K562 (cell line): ENCODE results near the gene HNRNPA2B1. TPM values are rescaled to one million over a fixed set of nuclear protein-coding genes. Genes with fewer than 3 reads are reported as not detected.
"Not testable (repeated sequence)": the region's sequence is repeated elsewhere in the genome, so short reads cannot be mapped to it uniquely, and the experiment has no call there.

Experiments
- ATAC-seq: fragments of 200-7000 bp; cut with Tn5 transposase; 3 replicates; pipeline ENCODE4 v1.9.1; 2020; ENCODE audit warnings: moderate library complexity
- BruUV-seq: library from RNA; stranded (reverse); fragments of 400-500 nt; replicated peaks from 2 replicates; lab custom pipeline; 2021; lab: Mats Ljungman, UMichigan
- CTCF ChIA-PET: fragments of 300-600 bp; formaldehyde crosslinking; extraction: SDS; loops from one replicate; lab custom pipeline; 2021; ENCODE audit warnings: low intra/inter-chr PET ratio; lab: Yijun Ruan, JAX
- POLR2A ChIA-PET: fragments of 300-600, 350-650 bp; sonication (Branson Sonifier 250); formaldehyde crosslinking; extraction: SDS; loops from one replicate; lab custom pipeline; 2021; ENCODE audit warnings: antibody characterized with exemption, inconsistent platforms; lab: Yijun Ruan, JAX
- DNase-seq, 4 experiments: peaks; one replicate each; pipeline versions ENCODE4 v3.0.0 to v3.0.0-alpha.2; 2011 to 2018; ENCODE audit warnings: low spot score in 3 of 4, mixed read lengths in 3 of 4; ENCODE audit errors: extremely low read depth in 1 of 4
- FAIRE-seq: peaks from 2 replicates; lab custom pipeline; 2011; peaks lifted over from hg19 to GRCh38; lab: Jason Lieb, UNC
- H2AFZ ChIP-seq: 2 replicates; pipeline ENCODE4 v1.6.0; 2011; ENCODE audit warnings: low read depth, low read length, control low read depth, inconsistent platforms
- H3K27ac ChIP-seq: fragments of 200-600 bp; 3 replicates; pipeline ENCODE4 v1.8.0; 2011; ENCODE audit warnings: low read depth, mild to moderate bottlenecking, control low read depth, inconsistent platforms, low read length, moderate library complexity, mixed read lengths; ENCODE audit errors: extremely low read depth
- H3K27me3 ChIP-seq, 2 experiments: fragments of 300-600 bp in 1 of 2; 2 replicates in 1 of 2; 3 replicates in 1 of 2; pipeline versions ENCODE4 v1.6.0 to v1.8.0; 2011; ENCODE audit warnings: inconsistent platforms in 2 of 2, low read length in 2 of 2, mild to moderate bottlenecking in 1 of 2, mixed read lengths in 1 of 2, moderate library complexity in 1 of 2; ENCODE audit not compliant: control insufficient read depth in 2 of 2, insufficient read depth in 2 of 2
- H3K36me3 ChIP-seq: fragments of 300-600 bp; 3 replicates; pipeline ENCODE4 v1.8.0; 2011; ENCODE audit warnings: mild to moderate bottlenecking, low read length, inconsistent platforms; ENCODE audit not compliant: control insufficient read depth, insufficient read depth
- H3K4me1 ChIP-seq, 2 experiments: fragments of 200-600 bp in 1 of 2; replicated peaks in 1 of 2; 2 replicates in 1 of 2; 3 replicates in 1 of 2; pipeline versions ENCODE4 v1.5.1 to v1.8.0; 2011; ENCODE audit warnings: inconsistent platforms in 2 of 2, low read length in 2 of 2, mild to moderate bottlenecking in 1 of 2, mixed read lengths in 1 of 2, moderate library complexity in 1 of 2; ENCODE audit not compliant: control insufficient read depth in 2 of 2, insufficient read depth in 2 of 2
- H3K4me2 ChIP-seq: 2 replicates; pipeline ENCODE4 v1.6.1; 2011; ENCODE audit warnings: low read length, control low read depth, inconsistent platforms, mixed read lengths; ENCODE audit not compliant: insufficient read depth
- H3K4me3 ChIP-seq: fragments of 200-600 bp; sonication (generic), shearing (Covaris generic); 2 replicates; pipeline ENCODE4 v1.5.1; 2016; ENCODE audit warnings: control low read depth, inconsistent platforms
- H3K79me2 ChIP-seq: fragments of 200-600 bp; 3 replicates; pipeline ENCODE4 v1.8.0; 2011; ENCODE audit warnings: low read length, inconsistent platforms; ENCODE audit not compliant: control insufficient read depth, insufficient read depth
- H3K9ac ChIP-seq, 2 experiments: 2 replicates each; pipeline versions ENCODE4 v1.6.0 to v1.6.1; 2011; ENCODE audit warnings: low read depth in 2 of 2, low read length in 2 of 2, control low read depth in 1 of 2, inconsistent platforms in 1 of 2, mild to moderate bottlenecking in 1 of 2, mixed read lengths in 1 of 2; ENCODE audit not compliant: insufficient read depth in 1 of 2
- H3K9me1 ChIP-seq: one replicate; pipeline ENCODE4 v1.6.0; 2011; ENCODE audit warnings: inconsistent platforms, mild to moderate bottlenecking, low read length, moderate library complexity; ENCODE audit not compliant: control insufficient read depth, insufficient read depth
- H3K9me3 ChIP-seq: replicated peaks from 2 replicates; pipeline ENCODE4 v1.5.1; 2011; ENCODE audit warnings: low read depth, low read length, inconsistent platforms; ENCODE audit not compliant: control insufficient read depth, insufficient read depth
- H4K20me1 ChIP-seq: replicated peaks from 2 replicates; pipeline ENCODE4 v1.6.1; 2011; ENCODE audit warnings: low read length, inconsistent platforms, mixed read lengths; ENCODE audit not compliant: control insufficient read depth, insufficient read depth
- POLR2G ChIP-seq: fragments of 200-400 bp; formaldehyde crosslinking; IDR thresholded peaks from 2 replicates; pipeline ENCODE4 v1.6.1; 2017; ENCODE audit warnings: low read depth, mild to moderate bottlenecking, antibody characterized with exemption, low read length, moderate library complexity
- WGBS: fragments of 100-300 bp; shearing (Covaris generic); methylation state at CpG from one replicate; pipeline ENCODE4 v1.1.6; 2016; ENCODE audit warnings: low coverage, mixed read lengths; ENCODE audit not compliant: insufficient coverage; ENCODE audit errors: missing lambda C conversion rate; 5-methylcytosine and 5-hydroxymethylcytosine counted together
- in situ Hi-C: fragments of 300-500 bp; cut with MboI; formaldehyde crosslinking; loops from 4 replicates; pipeline ENCODE4 v1.15.0; 2018; ENCODE audit warnings: inconsistent platforms, mixed read lengths
- intact Hi-C: fragments of 100-400 bp; cut with micrococcal nuclease; formaldehyde crosslinking; loops from 2 replicates; pipeline ENCODE4 v1.14.2; 2022
- polyA plus RNA-seq, 8 experiments: library from polyadenylated mRNA; depleted of rRNA in 4 of 8; stranded (reverse) in 5 of 8; unstranded in 3 of 8; fragments of >200 nt; fragmentation: Nextera tagmentation in 2 of 8; fragmentation: Illumina TruSeq in 1 of 8; extraction: Ambion mirVana in 2 of 8; extraction: Trizol in 1 of 8; gene quantifications; 2 replicates each; pipeline versions ENCODE4 v1.2.1 to v1.2.3, GENCODE V29; 2011 to 2014; ENCODE audit warnings: inconsistent platforms in 1 of 8, missing spikeins in 1 of 8
- total RNA-seq, 7 experiments: library from RNA; depleted of rRNA in 6 of 7; stranded (reverse); fragments of >200 nt in 6 of 7; fragmentation: Illumina TruSeq in 2 of 7; extraction: Trizol in 2 of 7; gene quantifications; 2 replicates each; pipeline versions ENCODE4 v1.2.1 to v1.2.3, GENCODE V29; 2011 to 2021; ENCODE audit warnings: low replicate concordance in 1 of 7

The HNRNPA2B1 gene
- total and polyA plus RNA-seq, 9 of the 15 experiments (the other 6 are each of a cell fraction or from before 2014, with no cell fraction given), result 630 to 1,989 (median 865) TPM

DNA sequence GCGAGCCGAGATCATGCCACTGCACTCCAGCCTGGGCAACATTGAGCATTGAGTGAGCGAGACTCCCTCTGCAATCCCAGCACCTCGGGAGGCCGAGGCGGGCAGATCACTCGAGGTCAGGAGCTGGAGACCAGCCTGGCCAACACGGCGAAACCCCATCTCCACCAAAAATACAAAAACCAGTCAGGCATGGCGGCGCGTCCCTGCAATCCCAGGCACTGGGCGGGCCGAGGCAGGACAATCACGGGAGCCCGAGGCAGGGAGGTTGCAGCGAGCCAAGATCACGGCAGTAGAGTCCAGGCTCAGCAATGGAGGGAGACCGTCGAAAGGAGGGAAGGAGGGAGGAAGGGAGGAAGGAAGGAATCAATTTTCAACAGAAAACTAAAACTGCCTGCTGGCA is 23.3 kb downstream of the HNRNPA2B1 start:
- H3K4me3 ChIP-seq, H3K27ac ChIP-seq, H2AFZ ChIP-seq, FAIRE-seq, H3K79me2 ChIP-seq, H3K9ac ChIP-seq, in situ Hi-C loops, intact Hi-C loops, H3K36me3 ChIP-seq, DNase-seq, ATAC-seq, CTCF ChIA-PET, POLR2A ChIA-PET, H3K9me1 ChIP-seq, H3K27me3 ChIP-seq, H4K20me1 ChIP-seq, H3K4me2 ChIP-seq, BruUV-seq, H3K9me3 ChIP-seq: not testable (repeated sequence)
- H3K4me1 ChIP-seq, result peaks cover 16 to 23% of the 10 kb centered on the region in 2 experiments
- TF ChIP-seq POLR2G, result 0 out of 2 replicates have a peak, but pooled peaks have one; percentile 17
- 81% methylated on average over 13 of the region's 20 CpGs for WGBS

DNA sequence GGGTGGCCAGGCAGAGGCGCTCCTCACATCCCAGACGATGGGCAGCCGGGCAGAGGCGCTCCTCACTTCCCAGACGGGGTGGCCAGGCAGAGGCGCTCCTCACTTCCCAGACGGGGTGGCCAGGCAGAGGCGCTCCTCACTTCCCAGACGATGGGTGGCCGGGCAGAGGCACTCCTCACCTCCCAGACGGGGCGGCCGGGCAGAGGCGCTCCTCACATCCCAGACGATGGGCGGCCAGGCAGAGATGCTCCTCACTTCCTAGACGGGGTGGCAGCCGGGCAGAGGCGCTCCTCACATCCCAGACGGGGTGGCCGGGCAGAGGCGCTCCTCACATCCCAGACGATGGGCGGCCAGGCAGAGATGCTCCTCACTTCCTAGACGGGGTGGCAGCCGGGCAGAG is 23.9 kb downstream of the HNRNPA2B1 start:
- BruUV-seq, DNase-seq, H3K36me3 ChIP-seq, CTCF ChIA-PET, H3K4me3 ChIP-seq, H2AFZ ChIP-seq, H3K9ac ChIP-seq, H3K9me3 ChIP-seq, H3K4me2 ChIP-seq, FAIRE-seq, intact Hi-C loops, H3K79me2 ChIP-seq, ATAC-seq, H3K9me1 ChIP-seq, H3K27me3 ChIP-seq, in situ Hi-C loops, H4K20me1 ChIP-seq, H3K27ac ChIP-seq, POLR2A ChIA-PET: not testable (repeated sequence)
- H3K4me1 ChIP-seq, result peaks cover 16 to 18% of the 10 kb centered on the region in 2 experiments; a peak in 4 of 5 replicates
- WGBS, result 100% methylated on average over 4 of the region's 26 CpGs
